ENCODE results near the gene NT5C2. TPM values are rescaled to one million over a fixed set of nuclear protein-coding genes. Genes with fewer than 3 reads are reported as not detected.

NT5C2 gene
- total RNA-seq, 1 donor from 2014 or later = 113 TPM

- Histone ChIP-seq H3K4me3 (ENCODE audit: insufficient read depth, low read depth, low read length) (no peak overlapping the region), H3K9ac (ENCODE audit: low read length) (no peak overlapping the region), H3K36me3 (ENCODE audit: insufficient read depth, low read length) (no peaks in the 10 kb centered on the region), H4K20me1 (ENCODE audit: insufficient read depth, low read length) (peaks cover 29% of the 10 kb centered on the region), H3K9me3 (ENCODE audit: insufficient read depth, low read depth, low read length) (no peaks in the 10 kb centered on the region), H2AFZ (ENCODE audit: low read depth, low read length) (no peak overlapping the region), H3K79me2 (ENCODE audit: insufficient read depth, low read length) (peaks cover 52% of the 10 kb centered on the region), H3K27me3 (ENCODE audit: insufficient read depth, low read length) (no peaks in the 10 kb centered on the region), H3K4me2 (ENCODE audit: low read length) (no peak overlapping the region), H3K4me1 (ENCODE audit: insufficient read depth, low read length) (peaks cover 23% of the 10 kb centered on the region), H3K27ac (ENCODE audit: low read depth, low read length) (no peak overlapping the region)
- H3K27ac Mint-ChIP-seq (ENCODE audit: unreplicated experiment) = no peak overlapping the region
- TF ChIP-seq CTCF (IDR thresholded peaks at IDR 0.05; ENCODE audit: insufficient read depth, low read depth, low read length) = no peak
- TF ChIP-seq EZH2 (IDR thresholded peaks at IDR 0.05; ENCODE audit: insufficient read depth, low read length) = no peak
- DNase-seq (ENCODE audit: low read depth) = no peak
- H3K36me3 Mint-ChIP-seq (ENCODE audit: low read depth, unreplicated experiment) = peaks cover 11% of the 10 kb centered on the region
- no peaks in the 10 kb centered on the region for H3K9me3 Mint-ChIP-seq (ENCODE audit: unreplicated experiment)
- H3K4me1 Mint-ChIP-seq (ENCODE audit: low read depth, unreplicated experiment) = peaks cover 30% of the 10 kb centered on the region
- H3K4me3 Mint-ChIP-seq (ENCODE audit: unreplicated experiment) = no peak overlapping the region
- FAIRE-seq = no peak
- no peaks in the 10 kb centered on the region for H3K27me3 Mint-ChIP-seq (ENCODE audit: low read depth, unreplicated experiment)
These were observed 35.8 kb downstream of the NT5C2 start for GRCh38 chr10:103157246-103157645.

GRCh38 chr10:103155471-103156085 lies 37.5 kb downstream of the NT5C2 start:
- FAIRE-seq (no peak), DNase-seq (ENCODE audit: low read depth) (no peak)
- Histone ChIP-seq H3K4me2 (ENCODE audit: low read length) (no peak overlapping the region), H4K20me1 (ENCODE audit: insufficient read depth, low read length) (peaks cover 29% of the 10 kb centered on the region), H3K27me3 (ENCODE audit: insufficient read depth, low read length) (no peaks in the 10 kb centered on the region), H2AFZ (ENCODE audit: low read depth, low read length) (no peak overlapping the region), H3K9me3 (ENCODE audit: insufficient read depth, low read depth, low read length) (no peaks in the 10 kb centered on the region), H3K79me2 (ENCODE audit: insufficient read depth, low read length) (peaks cover 60% of the 10 kb centered on the region), H3K4me3 (ENCODE audit: insufficient read depth, low read depth, low read length) (no peak overlapping the region), H3K4me1 (ENCODE audit: insufficient read depth, low read length) (peaks cover 23% of the 10 kb centered on the region), H3K9ac (ENCODE audit: low read length) (no peak overlapping the region), H3K27ac (ENCODE audit: low read depth, low read length) (no peak overlapping the region), H3K36me3 (ENCODE audit: insufficient read depth, low read length) (no peaks in the 10 kb centered on the region)
- Mint-ChIP-seq H3K27me3 (ENCODE audit: low read depth, unreplicated experiment) (no peaks in the 10 kb centered on the region), H3K27ac (ENCODE audit: unreplicated experiment) (no peak overlapping the region), H3K36me3 (ENCODE audit: low read depth, unreplicated experiment) (peaks cover 11% of the 10 kb centered on the region), H3K9me3 (ENCODE audit: unreplicated experiment) (no peaks in the 10 kb centered on the region), H3K4me1 (ENCODE audit: low read depth, unreplicated experiment) (peaks cover 30% of the 10 kb centered on the region), H3K4me3 (ENCODE audit: unreplicated experiment) (no peak overlapping the region)
- TF ChIP-seq CTCF (IDR thresholded peaks at IDR 0.05; ENCODE audit: insufficient read depth, low read depth, low read length) (no peak), EZH2 (IDR thresholded peaks at IDR 0.05; ENCODE audit: insufficient read depth, low read length) (no peak)

- H3K9me3 ChIP-seq (ENCODE audit: insufficient read depth, low read depth, low read length) = no peaks in the 10 kb centered on the region
- FAIRE-seq (no peak), DNase-seq (ENCODE audit: low read depth) (peak; percentile 57)
- no peak overlapping the region for H3K4me3 ChIP-seq (ENCODE audit: insufficient read depth, low read depth, low read length)
- Mint-ChIP-seq H3K9me3 (ENCODE audit: unreplicated experiment) (no peaks in the 10 kb centered on the region), H3K4me1 (ENCODE audit: low read depth, unreplicated experiment) (peaks cover 30% of the 10 kb centered on the region), H3K36me3 (ENCODE audit: low read depth, unreplicated experiment) (peaks cover 6% of the 10 kb centered on the region), H3K4me3 (ENCODE audit: unreplicated experiment) (no peak overlapping the region), H3K27ac (ENCODE audit: unreplicated experiment) (peak overlapping the region; percentile 7), H3K27me3 (ENCODE audit: low read depth, unreplicated experiment) (no peaks in the 10 kb centered on the region)
- H3K9ac ChIP-seq (ENCODE audit: low read length) = no peak overlapping the region
- no peak overlapping the region for H3K4me2 ChIP-seq (ENCODE audit: low read length)
- no peaks in the 10 kb centered on the region for H3K36me3 ChIP-seq (ENCODE audit: insufficient read depth, low read length)
- no peak overlapping the region for H2AFZ ChIP-seq (ENCODE audit: low read depth, low read length)
- H4K20me1 ChIP-seq (ENCODE audit: insufficient read depth, low read length) = peaks cover 26% of the 10 kb centered on the region
- H3K27ac ChIP-seq (ENCODE audit: low read depth, low read length) = peak overlapping the region; percentile 60
- peaks cover 57% of the 10 kb centered on the region for H3K79me2 ChIP-seq (ENCODE audit: insufficient read depth, low read length)
- no peaks in the 10 kb centered on the region for H3K27me3 ChIP-seq (ENCODE audit: insufficient read depth, low read length)
- peaks cover 23% of the 10 kb centered on the region for H3K4me1 ChIP-seq (ENCODE audit: insufficient read depth, low read length)
- no peak for TF ChIP-seq CTCF (IDR thresholded peaks at IDR 0.05; ENCODE audit: insufficient read depth, low read depth, low read length)
- no peak for TF ChIP-seq EZH2 (IDR thresholded peaks at IDR 0.05; ENCODE audit: insufficient read depth, low read length)
These were observed 38.4 kb downstream of the NT5C2 start for GRCh38 chr10:103154521-103155299.
